Thyroid gland (tissue), 4 donors: ENCODE results near the gene L3MBTL4.

Experiments used
- CTCF ChIP-seq, 6 experiments: fragments of 200-600 bp in 3 of 6; fragments of 450-650 bp in 3 of 6; sonication (generic) in 3 of 6; IDR thresholded peaks; one replicate each; pipeline ENCODE4 v1.5.1; 2016 to 2019; ENCODE audit warnings: antibody characterized with exemption in 6 of 6, mild to moderate bottlenecking in 2 of 6, inconsistent platforms in 1 of 6, moderate library complexity in 1 of 6
- POLR2A ChIP-seq, 2 donors: fragments of 450-650 bp; IDR thresholded peaks; one replicate each; pipeline ENCODE4 v1.6.1; 2017; ENCODE audit warnings: antibody characterized with exemption in 2 of 2, mild to moderate bottlenecking in 2 of 2, moderate library complexity in 1 of 2

- no peak for TF ChIP-seq CTCF (IDR thresholded peaks at IDR 0.05)
- no peak for TF ChIP-seq POLR2A (IDR thresholded peaks at IDR 0.05)
These were observed 9.9 kb downstream of the L3MBTL4 start for GRCh38 chr18:6404834-6405233.
